WI38 (cell line): ENCODE results near the gene PGAM2.
A peak's percentile ranks its signal among the peaks of the same experiment; 100 is the strongest.

Experiments used
- H3K4me3 ChIP-seq: 2 replicates; pipeline ENCODE4 v1.5.1; 2011; ENCODE audit warnings: low read depth, mild to moderate bottlenecking, control low read depth, low read length
- TF ChIP-seq, protein P1 (sequence below): IDR thresholded peaks from 2 replicates; pipeline ENCODE4 v1.5.1; 2012; ENCODE audit warnings: low read depth, mild to moderate bottlenecking, control low read depth, low read length

Gene PGAM2

DNA sequence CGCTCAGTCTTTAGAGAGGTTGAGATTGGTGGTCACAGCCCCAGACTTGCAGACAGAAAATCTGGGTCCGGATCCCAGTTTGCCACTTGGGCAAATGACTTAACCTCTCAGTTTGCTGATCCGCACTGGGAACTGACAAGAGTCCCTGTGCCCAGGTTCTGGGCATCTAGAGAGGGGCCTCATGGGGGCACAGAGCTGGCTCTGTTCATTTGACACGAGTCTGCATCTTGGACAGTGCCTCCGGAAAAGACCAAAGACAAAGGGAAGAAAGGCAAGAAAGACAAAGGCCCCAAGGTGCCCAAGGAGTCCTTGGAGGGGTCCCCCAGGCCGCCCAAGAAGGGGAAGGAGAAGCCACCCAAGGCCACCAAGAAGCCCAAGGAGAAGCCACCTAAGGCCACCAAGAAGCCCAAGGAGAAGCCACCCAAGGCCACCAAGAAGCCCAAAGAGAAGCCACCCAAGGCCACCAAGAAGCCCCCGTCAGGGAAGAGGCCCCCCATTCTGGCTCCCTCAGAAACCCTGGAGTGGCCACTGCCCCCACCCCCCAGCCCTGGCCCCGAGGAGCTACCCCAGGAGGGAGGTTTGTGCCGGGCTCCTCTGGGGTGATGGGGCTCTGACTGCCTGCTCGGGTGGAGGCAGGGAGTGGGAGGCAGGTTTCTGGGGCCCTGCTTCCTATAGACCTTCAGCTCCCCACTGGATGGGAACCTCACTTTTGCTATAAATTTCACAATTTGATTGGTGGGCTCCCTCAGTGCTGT, 41.1 kb upstream of the PGAM2 start:
- TF ChIP-seq, protein P1, sequence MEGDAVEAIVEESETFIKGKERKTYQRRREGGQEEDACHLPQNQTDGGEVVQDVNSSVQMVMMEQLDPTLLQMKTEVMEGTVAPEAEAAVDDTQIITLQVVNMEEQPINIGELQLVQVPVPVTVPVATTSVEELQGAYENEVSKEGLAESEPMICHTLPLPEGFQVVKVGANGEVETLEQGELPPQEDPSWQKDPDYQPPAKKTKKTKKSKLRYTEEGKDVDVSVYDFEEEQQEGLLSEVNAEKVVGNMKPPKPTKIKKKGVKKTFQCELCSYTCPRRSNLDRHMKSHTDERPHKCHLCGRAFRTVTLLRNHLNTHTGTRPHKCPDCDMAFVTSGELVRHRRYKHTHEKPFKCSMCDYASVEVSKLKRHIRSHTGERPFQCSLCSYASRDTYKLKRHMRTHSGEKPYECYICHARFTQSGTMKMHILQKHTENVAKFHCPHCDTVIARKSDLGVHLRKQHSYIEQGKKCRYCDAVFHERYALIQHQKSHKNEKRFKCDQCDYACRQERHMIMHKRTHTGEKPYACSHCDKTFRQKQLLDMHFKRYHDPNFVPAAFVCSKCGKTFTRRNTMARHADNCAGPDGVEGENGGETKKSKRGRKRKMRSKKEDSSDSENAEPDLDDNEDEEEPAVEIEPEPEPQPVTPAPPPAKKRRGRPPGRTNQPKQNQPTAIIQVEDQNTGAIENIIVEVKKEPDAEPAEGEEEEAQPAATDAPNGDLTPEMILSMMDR = no peak
- H3K4me3 ChIP-seq = no peak overlapping the region

DNA sequence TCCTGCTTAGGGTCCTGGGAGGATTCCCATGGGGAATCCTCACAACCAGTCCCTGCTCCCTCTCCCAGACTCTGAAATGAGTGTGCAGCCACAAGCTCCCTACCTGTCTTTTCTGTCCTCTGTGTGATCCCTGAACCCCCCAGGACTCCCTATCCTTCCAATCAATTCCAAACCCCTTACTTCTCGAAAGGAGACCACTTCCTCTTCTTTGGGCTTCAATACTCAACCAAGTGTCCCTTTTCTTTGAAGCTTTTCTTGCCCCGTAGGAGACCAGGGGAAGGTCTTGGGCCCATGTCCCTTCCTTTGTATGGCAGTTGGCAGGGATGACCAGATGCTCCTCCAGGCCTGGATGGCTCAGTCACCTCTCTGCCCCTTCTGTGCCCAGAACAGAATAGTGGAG, 40.5 kb upstream of the PGAM2 start:
- H3K4me3 ChIP-seq = peak overlapping the region; percentile 61
- TF ChIP-seq, protein P1 = no peak

DNA sequence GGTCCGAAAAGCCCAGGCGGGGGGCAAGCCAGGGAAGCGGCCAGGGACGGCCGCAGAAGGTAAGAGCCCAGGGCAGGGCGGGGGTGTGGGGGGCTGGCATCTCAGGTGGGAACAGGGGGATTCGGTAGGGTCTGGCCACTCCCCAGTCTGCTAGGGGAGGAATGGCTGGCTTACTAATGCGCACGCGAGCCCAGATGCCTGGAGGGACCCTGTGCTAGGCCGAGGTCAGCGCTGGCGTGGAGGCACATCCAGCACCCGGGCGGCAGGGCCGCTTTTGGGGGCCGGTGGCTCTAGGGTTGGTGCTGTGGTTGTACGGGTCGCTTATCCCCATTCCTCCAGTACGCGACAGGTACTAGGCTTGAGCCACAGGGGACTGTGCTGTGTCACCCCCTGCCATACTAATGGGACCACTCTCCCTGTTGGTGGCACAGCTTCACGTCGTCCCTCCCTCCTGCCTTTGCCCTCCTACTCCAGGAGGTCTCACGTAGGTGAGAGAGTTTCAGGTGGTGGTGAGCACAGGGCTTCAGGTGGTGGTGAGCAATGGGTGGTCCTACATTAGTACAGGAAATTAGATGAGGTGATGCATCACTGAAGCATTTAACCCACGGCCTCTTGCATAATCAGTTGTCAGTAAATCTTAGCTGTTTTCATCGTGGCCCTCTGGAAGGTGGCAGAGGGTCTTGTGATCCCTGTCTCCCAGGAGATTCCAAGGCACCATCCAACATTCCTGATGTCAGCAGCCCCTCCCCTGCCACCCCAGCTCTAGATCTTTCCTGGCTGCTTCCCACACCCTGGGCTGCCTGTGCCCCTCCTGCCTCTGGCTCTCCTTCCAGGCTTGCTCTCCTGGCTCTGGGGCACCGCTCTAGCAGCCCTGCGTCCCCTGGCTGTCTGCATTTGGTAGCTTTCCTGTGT, 39.7 kb upstream of the PGAM2 start:
- H3K4me3 ChIP-seq = peak overlapping the region; percentile 61
- TF ChIP-seq, protein P1 = no peak

DNA sequence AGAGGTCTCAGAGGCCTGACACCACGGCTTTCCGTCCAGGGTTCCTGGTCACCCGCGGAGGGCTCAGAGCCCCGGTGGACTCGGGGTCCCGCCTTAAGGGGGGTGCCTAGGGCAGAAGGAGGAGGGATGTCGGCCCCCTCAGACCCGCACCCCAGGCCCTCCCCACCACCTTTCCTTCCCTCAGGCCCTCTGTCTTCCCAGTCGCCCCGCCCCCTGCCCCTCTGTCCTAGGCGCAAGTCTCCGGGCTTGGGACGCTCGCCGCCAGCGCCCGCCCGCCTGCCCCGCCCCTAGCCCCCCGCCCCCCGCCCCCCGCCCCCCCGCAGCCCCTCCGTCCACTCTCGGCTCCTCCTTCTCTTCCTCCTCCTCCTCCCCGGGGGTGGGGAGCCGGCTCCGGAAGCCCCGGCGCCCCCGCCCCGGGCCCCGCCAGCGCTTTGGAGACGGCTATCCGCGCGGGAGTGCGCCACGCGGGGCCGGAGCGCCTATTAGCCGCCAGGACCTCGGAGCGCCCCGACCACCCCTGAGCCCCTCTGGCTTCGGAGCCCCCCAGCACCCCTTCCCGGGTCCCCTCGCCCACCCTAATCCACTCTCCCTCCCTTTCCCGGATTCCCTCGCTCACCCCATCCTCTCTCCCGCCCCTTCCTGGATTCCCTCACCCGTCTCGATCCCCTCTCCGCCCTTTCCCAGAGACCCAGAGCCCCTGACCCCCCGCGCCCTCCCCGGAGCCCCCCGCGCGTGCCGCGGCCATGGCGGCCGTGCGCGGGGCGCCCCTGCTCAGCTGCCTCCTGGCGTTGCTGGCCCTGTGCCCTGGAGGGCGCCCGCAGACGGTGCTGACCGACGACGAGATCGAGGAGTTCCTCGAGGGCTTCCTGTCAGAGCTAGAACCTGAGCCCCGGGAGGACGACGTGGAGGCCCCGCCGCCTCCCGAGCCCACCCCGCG, 38.8 kb upstream of the PGAM2 start, which contains the start of gene AEBP1:
TSS of gene AEBP1 (plus strand) at position 423 of the 937 bp plus-strand sequence. CDS start at position 744, 321 bp downstream.
- peak within 1 kb of the TSS; percentile 61 for H3K4me3 ChIP-seq
- TF ChIP-seq, protein P1 = no peak

DNA sequence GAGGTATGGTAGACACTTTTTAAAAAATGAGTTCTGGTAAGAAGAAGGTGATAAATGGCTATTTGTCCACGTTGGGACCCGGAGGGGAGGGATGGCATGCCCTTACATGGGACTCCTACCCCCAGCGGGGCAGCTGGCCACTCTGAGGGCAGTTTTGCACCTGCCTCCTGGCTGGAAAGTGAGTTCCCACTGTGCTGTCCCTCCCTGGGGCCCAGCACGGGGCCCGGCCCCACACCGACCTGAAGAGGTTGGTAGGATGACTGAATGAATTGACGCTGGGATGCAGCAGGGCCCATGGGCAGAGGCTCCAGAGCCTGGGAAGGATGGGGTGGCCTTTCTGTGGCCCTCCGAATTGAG, 38.2 kb upstream of the PGAM2 start:
- no peak overlapping the region for H3K4me3 ChIP-seq
- TF ChIP-seq, protein P1 = no peak

DNA sequence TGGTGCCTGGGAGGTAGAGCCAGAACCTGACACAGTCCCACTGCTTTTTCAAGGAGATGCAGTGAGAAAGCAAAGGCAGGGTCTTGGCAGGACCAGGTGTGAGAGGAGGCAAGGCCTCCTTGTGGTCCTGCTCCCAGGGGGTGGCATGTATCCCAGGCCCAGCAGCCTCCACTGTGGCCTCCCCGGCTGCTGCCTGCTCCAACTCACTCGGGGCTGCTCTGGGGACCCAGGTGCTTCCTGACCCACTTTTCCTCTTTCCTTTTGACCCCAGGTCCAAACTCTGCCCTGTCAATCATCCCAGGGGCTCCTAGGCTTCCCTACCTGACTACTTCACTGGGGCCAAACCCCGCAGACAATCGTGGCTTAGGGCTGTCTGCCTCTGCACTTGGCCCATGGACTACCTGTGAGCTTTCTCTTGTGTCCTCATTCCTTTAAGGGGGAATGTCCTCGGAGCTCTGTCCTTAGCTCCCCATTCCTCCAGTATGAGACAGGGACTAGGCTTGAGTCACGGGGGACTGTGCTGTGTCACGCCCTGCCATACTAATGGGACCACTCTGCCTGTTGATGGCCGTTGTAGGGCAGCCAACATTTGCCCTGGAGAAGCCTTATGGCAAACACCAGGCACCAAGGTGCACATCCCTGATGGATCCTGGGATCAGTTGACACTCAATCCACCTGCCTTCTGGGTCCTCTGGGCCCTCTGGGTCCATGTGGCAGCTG, 37.6 kb upstream of the PGAM2 start:
- TF ChIP-seq, protein P1 = no peak
- no peak overlapping the region for H3K4me3 ChIP-seq
